Dedifferentiated amniotic fluid mesenchymal stem cell (primary cell): ENCODE results near the gene SLC35B2.
A peak's percentile ranks its signal among the peaks of the same experiment; 100 is the strongest.
"Not testable (repeated sequence)": the region's sequence is repeated elsewhere in the genome, so short reads cannot be mapped to it uniquely, and the experiment has no call there.

ENCODE experiments used
- DNase-seq: peaks from one replicate; pipeline ENCODE4 v3.0.0-alpha.2; 2016; ENCODE audit errors: extremely low spot score

The SLC35B2 gene

DNA sequence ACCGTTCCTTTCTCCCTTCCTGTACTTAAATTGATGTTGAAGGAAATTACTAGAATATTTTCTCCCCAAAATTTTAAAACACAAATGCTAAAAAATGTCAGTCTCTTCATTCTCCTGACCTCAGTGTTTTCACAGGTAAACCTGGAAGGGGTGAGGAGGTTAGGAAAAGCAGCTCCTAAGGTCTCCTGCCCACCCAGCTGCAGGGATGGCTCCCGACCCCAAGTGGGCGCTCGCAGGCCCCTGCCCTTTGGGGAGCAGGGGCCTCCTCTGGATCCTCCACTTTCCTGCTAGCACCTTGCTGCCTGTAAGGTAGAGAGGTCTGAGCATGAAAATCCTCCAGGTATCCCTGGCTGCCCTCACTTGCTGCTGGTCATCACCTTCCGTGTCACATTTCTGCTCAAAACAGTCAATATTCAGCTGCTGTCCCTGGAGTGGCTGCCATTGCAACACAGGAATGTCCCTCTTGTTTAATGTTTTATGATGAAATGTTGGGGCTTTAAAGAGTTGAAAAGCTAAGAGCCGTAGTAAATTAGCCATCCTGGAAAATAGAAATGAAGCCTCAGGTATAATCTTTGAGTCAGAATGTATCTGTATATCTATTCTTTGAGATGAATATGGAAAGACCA is 21.3 kb downstream of the SLC35B2 start:
- DNase-seq = no peak

DNA sequence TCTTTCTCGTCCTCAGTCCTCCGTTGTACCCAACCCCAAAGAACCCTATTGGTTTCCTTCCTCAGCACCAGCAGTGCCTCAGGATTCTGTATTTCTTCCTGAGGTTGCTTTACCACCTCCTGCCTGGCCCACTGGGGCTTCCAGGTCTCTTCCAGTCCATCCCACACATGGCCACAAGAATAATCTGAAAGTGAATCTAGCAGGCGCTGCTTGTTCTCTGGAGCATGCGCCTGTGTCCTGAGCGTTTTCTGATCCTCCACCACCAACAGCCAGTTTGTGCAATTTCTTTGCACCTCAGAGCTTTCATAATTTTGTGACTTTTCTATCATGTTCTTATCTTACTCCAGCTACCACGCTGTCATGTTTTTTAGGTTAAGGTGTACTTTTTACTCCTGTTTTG is 22.1 kb downstream of the SLC35B2 start:
- no peak for DNase-seq

DNA sequence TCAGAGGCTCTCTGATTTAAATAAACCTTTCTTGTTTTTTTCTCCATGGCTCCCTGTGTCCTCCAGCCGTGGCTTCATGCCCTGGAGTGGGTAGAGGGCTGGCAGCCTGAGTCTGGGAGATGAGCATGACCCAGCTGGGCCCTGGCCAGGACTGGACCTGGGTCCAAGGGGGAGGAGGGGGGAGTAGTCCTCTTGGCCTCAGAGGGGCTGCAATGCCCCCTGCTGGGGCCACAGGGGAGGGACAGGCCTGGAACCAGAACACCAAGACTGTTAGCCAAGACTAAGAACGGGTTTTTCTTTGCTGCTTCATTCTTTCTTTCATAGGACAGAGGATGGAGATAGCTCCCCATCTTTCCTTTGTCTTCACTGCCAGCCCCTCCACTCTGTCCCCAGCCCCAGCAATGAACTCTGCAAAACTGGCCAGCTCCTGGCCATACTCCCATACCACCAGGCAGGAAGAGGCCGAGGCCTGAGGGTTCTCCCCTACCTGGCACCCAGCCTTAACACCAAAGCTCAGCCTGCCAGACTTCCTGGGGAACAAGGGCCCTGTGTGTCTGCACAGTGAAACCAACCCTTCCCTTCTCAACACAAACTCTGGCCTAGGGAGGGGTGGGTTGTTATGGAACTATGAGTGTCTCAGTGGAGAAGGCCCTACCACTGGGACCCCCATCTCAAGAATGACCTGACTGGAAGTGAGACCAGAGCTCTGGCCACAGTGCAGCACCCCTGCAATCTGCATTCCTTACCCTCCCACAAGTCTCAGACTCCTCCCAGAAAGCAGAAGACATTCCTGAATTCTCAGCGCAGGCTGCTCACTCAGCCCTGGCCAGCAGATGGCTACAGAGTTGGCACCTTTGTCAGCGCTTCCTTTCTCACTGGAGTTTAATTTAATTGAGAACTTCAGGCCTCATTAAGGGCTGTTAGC is 23.0 kb downstream of the SLC35B2 start:
- DNase-seq = peak; percentile 62

DNA sequence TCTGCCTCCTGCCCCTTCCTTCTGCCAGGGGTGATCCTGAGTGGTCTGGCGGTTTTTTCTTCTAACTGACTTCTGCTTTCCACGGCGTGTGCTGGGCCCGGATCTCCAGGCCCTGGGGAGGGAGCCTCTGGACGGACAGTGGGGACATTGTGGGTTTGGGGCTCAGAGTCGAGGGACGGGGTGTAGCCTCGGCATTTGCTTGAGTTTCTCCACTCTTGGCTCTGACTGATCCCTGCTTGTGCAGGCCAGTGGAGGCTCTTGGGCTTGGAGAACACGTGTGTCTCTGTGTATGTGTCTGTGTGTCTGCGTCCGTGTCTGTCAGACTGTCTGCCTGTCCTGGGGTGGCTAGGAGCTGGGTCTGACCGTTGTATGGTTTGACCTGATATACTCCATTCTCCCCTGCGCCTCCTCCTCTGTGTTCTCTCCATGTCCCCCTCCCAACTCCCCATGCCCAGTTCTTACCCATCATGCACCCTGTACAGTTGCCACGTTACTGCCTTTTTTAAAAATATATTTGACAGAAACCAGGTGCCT is 23.7 kb downstream of the SLC35B2 start:
- DNase-seq = no peak

DNA sequence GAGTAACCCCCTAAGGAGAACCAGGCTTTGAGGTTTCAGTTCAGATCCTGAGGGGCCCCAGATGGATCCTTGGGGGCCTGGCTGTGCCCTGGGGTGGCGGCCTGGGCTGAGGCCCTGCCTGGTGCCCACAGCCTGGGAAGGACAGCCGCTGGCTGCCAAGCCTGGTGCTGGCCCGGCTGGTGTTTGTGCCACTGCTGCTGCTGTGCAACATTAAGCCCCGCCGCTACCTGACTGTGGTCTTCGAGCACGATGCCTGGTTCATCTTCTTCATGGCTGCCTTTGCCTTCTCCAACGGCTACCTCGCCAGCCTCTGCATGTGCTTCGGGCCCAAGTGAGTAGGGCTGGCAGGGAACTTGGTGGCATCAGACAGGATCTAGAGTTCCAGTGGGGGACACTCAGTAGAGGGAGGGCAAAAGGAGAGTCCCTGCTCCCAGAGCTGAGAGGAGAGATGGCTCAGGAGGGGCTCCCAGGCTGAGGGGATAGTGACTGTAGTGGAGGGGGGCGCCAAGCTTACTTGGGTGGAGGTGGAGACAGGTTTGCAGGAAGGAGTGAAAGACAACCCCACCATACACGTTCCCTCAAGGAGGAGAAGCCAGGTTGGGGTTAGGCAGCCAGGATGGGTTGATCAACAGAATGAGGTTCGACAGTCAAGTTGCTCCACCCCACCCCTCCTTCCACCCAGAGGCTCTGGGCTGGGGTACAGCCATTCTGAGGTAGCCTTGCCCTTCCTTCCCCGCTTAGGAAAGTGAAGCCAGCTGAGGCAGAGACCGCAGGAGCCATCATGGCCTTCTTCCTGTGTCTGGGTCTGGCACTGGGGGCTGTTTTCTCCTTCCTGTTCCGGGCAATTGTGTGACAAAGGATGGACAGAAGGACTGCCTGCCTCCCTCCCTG is 24.4 kb downstream of the SLC35B2 start:
- no peak for DNase-seq

DNA sequence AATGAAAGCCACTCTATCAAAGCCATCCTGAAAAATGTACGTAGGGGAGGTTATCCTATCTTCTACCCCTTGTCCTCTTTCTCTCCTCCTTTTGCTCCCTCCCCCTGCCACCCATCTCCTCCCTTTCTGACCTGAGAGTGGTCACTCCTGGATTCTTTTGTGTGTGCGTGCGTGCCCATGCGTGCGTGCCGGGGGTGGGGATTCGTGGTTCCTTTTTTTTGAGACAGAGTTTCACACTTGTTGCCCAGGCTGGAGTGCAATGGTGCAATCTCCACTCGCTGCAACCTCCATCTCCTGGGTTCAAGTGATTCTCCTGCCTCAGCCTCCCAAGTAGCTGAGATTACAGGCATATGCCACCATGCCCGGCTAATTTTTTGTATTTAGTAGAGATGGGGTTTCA is 25.9 kb downstream of the SLC35B2 start:
- DNase-seq = not testable (repeated sequence)

DNA sequence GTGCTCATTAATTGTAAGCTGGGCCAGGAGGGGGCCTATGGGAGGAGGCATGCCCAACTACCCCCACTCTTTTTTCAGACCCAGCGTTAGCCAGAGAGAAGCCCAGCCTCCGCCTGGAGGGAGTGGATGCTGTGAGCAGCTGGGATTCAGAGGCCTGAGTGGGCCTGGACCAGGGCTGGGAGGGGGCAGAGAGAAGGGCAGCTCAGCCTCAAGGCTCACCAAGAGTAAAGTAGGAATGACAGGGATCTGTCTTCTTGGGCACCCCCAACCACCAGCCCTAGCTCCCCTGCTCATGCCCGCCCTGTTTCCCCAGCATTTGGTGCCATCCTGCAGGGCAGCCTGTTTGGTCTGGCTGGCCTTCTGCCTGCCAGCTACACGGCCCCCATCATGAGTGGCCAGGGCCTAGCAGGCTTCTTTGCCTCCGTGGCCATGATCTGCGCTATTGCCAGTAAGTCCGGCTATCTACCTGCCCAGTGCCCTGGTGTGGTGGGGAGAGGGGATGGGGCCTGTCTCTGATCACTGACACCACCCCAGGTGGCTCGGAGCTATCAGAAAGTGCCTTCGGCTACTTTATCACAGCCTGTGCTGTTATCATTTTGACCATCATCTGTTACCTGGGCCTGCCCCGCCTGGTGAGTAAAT is 27.2 kb downstream of the SLC35B2 start:
- DNase-seq = no peak

DNA sequence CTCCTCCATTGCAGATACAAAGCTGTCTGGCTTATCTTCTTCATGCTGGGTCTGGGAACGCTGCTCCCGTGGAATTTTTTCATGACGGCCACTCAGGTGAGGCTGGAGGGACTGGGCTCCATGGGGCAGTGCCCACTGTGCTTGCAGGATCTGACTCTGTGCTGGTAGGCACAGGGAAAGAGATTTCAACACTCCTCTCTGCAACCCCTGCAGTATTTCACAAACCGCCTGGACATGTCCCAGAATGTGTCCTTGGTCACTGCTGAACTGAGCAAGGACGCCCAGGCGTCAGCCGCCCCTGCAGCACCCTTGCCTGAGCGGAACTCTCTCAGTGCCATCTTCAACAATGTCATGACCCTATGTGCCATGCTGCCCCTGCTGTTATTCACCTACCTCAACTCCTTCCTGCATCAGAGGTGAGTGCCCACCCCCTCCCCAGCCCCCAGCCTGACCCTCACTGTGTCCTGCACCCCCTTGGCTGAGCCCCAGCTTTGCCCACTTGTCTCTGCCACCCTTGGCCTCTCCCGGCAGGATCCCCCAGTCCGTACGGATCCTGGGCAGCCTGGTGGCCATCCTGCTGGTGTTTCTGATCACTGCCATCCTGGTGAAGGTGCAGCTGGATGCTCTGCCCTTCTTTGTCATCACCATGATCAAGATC is 27.8 kb downstream of the SLC35B2 start:
- no peak for DNase-seq

DNA sequence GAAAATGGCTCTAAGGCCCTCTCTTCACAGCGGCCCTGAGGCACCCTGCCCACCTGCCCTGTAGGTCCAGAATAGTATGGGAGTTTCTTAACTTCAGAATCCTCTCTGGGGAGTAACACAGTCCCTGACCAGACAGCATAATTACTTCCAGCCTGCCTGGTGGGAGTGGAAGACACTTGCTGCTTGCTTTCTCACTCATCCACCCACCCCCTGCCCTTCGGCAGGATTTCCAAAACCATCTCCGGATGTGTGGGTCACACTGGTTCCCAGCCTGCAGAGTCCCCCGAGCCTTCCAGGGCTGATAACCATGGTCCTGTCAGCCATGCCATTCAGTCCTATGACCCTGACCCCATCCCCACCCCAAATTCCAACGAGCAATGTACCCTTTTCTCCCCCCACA is 28.5 kb downstream of the SLC35B2 start:
- DNase-seq = no peak

DNA sequence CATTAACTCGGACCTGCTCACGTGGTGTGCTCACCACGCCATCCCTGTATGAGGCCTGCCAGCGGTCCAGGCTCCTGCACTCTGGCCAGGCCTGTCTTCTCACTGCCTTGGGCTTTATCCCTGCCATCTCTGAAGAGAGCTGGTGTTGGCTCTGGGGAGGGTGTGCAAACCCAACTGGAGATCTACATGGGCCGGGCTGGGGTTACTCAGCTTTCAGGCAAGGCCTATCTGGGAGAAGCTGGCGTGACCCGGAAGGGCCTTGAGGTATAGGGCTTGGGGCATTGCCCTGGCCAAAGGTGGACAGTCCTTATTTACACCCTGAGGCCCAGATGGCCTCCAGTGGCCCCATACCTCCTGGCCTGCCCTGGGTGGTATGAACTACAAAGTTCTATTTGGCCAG is 28.9 kb downstream of the SLC35B2 start:
- DNase-seq = no peak

DNA sequence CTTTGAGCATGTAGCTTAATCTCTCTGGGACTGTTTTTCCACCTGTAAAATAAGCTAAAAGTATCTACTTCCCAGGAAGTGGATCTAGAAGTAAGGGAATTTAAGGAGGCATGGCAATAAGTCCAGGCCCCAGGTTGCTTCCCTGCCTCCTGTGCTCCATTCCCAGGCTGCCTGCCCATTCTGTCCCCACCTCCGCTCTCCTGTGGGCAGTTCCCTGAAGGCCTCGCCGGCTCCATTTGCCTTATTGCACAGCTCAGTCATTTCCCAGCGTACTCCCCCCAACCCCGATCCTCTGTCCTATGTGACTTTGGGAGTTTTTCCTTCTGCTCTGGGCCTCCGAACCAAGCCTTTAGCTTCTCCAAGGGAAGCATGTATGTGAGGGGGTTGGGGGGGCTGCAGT is 29.3 kb downstream of the SLC35B2 start:
- no peak for DNase-seq

DNA sequence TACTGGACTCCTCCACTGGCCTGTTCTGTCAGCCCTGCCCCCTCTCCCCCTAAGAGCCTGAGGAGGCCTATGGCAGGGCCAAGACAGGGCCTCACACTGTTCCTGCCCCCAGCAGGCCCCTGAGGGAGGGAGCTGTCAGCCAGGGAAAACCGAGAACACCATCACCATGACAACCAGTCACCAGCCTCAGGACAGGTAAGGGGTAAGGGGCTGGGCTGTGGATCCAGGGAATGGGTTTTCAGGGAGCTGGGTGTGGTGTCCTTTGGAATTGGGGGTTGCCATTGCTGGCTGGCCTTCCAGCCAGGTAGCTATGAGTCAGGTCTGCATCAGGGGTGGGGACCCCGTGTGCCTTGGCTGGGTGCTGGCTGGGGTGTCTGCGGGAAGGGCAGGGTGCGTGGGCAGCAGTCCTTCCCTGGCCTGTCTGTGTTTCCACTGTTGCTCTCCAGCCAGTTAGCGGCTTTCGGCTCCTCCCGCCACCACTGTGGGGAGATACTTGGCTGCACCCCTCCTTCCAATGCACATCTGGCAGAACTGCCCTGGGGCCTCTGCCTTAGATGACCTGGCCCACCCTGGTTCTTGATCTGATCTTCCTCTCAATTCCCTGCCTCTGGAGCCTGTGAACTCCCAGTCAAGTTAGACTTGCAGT is 30.1 kb downstream of the SLC35B2 start:
- no peak for DNase-seq

DNA sequence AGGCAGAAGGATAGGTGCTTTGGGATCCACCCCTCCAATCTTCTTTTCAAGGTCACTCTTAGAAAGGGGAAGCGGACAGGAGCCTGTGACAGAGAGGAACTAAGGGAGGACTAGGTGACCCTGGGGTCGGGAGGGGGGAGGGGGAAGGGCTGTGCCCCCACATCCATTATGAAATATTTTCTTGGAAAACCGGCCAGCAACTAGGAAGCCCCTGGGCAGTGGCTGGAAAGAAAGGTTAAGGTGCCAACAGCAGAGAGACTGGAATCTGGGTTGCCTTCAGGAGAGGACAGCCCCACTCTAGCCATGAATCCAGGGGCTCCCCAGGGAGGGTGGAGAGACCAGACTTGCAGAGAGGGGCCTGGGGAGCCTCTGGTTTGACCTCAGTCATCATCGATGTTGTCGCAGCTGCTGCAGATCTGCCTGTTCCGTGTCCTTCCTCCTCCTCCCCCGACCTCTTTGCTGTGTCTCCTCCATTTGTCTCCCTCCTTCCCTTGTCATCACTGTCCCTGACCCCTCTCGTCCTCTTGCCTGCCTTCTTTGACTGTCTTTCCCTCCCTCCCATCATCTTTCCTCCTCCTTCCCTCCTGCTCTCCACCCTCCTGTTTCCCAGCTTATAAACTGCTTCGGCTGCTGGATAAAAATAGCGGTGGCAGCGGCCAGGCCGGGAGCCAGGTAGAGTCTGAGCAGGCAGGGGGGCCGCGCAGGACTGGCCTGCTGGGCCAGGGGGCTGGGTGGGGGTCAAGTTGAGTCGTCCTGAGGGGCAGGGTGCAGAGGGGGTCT is 30.8 kb downstream of the SLC35B2 start:
- DNase-seq = no peak

DNA sequence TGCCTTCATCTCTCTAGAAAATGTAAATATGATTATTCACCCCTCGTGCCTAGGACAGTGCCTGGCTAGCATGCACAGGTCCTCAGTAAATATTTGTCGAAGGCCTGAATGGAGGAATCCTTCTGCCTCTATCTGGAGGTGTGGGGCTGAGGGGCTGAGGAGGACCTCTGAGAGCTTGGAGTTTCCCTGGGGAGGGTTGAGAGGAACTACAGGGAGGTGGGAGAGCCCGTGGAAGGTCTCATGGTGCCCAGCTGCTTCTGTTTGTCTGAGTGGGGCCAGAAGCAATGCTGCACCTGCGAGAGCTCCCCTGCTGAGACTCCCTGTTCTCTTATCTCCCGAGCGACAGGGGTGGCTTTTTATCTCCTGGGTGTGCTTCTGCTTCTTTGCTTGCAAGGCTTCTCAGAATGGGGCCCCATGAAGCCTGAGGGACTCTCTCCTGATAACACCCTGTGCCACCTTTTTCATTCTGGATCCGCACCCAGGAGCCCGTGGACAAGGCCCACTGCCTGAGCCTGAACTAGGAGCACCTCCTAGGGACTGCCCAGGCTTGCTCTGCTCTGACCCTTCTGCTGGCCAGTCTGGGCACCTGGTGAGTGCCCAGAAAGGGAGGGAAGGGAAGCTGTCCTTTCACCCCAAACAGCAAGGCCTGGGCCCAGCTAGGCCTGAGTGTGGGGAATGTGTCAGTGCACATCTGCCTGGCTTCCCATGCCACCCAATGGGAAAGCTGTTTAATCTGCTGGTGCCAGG is 31.6 kb downstream of the SLC35B2 start:
- DNase-seq = no peak

DNA sequence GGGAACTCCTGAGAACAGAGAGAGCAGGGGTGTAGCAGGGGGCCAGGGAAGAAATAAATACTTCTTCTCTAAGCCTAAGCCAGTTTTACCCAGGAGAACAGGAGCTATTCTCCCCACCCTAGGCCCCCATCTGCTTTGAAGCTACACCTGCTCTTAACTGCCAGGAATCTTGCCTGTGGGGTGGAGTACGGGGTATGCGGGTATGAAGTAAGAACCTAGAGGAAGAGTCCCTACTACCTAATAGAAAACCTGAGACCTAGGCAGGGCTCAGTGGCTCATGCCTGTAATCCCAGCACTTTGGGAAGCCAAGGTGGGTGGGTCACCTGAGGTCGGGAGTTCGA is 32.4 kb downstream of the SLC35B2 start:
- no peak for DNase-seq

DNA sequence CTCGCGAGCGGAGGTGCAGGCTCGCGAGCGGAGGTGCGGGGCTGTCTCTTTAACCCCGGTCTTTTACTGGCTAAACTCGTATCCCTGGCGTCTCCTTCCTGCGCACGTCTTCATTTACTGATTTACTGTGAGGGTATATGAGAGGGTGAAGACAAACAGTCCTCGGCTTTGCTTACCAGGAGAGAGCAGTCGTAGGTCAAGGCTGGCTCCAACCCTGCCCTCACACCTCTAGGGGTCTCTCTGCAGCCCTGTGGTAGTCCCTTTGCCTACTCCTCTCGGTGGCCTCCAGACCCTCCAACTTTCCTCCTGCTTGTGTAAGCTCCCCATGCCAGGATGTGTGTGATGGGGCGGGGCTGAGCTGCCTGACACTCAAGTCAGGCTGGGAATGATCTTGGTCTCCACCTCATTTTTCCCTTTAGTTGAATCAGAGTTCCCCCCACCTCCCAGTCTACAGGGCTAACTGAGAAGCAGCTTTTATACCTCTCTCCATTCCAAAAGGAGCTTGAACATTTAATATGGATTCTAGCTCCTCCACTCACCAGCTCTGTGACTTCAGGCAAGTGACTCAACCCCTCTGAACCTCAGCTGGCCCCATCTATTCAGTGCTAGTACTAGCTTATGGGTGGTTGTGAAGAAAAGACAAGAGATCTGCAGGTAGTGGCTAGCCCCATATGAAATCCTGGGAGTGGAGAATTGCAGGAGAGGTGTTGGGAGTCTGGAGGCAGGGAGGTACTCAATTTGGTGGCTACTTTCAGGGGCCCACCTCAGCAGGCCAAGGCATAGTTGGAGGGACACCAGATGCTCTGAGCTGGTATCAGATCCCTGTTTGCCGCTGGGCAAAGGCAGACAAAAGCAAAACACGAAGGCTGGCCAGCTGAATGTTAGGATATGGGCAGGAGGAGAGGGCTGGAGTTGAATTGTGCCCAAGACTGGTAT is 33.0 kb downstream of the SLC35B2 start:
- DNase-seq = no peak

DNA sequence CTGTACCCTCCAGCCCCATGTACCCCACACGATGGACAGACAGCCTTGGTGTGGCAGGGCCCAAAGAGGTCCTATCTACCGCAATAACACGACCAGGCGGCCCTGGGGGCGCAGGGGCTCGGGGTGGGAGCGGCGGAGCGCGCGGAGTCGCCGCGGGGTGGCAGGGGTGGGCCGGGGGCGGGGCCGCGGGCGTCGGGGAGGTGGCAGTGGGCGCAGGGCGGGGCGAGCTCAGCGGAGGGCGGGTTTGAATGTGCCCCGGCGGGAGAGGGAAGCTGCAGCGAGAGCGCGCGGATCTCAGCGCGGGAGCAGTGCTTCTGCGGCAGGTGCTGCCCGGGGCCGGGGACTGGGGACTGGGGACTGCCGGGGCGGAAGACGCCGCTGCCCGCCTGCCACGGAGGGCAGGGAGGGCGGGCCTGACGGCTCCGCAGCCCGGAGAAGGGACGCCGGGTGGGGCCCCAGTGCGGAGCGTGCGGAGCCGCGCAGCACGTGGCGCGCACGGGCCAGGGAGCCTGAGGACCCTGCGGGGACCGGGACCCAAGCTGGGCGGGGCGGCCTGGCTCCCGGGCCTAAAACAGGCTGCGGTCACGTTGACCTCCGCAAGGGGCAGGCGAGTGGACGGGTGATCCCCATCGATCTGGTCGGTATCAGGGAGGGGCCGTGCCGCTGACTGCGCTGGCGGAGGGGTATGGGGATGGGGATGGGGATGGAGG is 33.9 kb downstream of the SLC35B2 start, which contains the start of gene SLC29A1:
SLC29A1 (plus strand) TSS at position 277 of the 710 bp plus-strand sequence. CDS start 3,719 bp downstream, outside the sequence.
- peak; percentile 17 for DNase-seq
